SU-DHL-6 (cell line): ENCODE results near the gene FXYD4.

Experiments
- H2AFZ ChIP-seq: fragments of 200-600 bp; sonication (generic); 2 replicates; pipeline ENCODE4 v1.6.1; 2014; ENCODE audit warnings: low read depth, mild to moderate bottlenecking, moderate library complexity, mixed read lengths, antibody characterized with exemption, low read length; ENCODE audit not compliant: severe bottlenecking
- H3F3A ChIP-seq: fragments of 200-600 bp; shearing (Covaris generic); 2 replicates; pipeline ENCODE4 v1.6.0; 2016; ENCODE audit warnings: antibody characterized with exemption, mild to moderate bottlenecking; ENCODE audit not compliant: insufficient read depth
- H3K27ac ChIP-seq: fragments of 200-600 bp; sonication (generic); 2 replicates; pipeline ENCODE4 v1.5.1; 2016; ENCODE audit warnings: low read depth, mild to moderate bottlenecking, low read length, moderate library complexity, mixed read lengths
- H3K27me3 ChIP-seq: fragments of 200-600 bp; sonication (generic), shearing (Covaris generic); 2 replicates; pipeline ENCODE4 v1.6.0; 2014; ENCODE audit warnings: mild to moderate bottlenecking, low read length
- H3K36me3 ChIP-seq: fragments of 200-600 bp; sonication (generic); 2 replicates; pipeline ENCODE4 v1.6.1; 2014; ENCODE audit warnings: mild to moderate bottlenecking, low read length, mixed read lengths
- H3K4me2 ChIP-seq: fragments of 300-600, 200-600 bp; shearing (Covaris generic), sonication (generic); 2 replicates; pipeline ENCODE4 v1.6.0; 2014; ENCODE audit warnings: low read length, low read depth, mild to moderate bottlenecking; ENCODE audit not compliant: poor library complexity, severe bottlenecking
- H3K4me3 ChIP-seq: fragments of 200-600 bp; sonication (generic); 2 replicates; pipeline ENCODE4 v1.5.1; 2014; ENCODE audit warnings: antibody characterized with exemption, low read length, mild to moderate bottlenecking, mixed read lengths; ENCODE audit not compliant: insufficient read depth, poor library complexity, severe bottlenecking
- H3K79me2 ChIP-seq: fragments of 200-600 bp; sonication (generic); 2 replicates; pipeline ENCODE4 v1.6.1; 2014; ENCODE audit warnings: mild to moderate bottlenecking, low read length, moderate library complexity; ENCODE audit not compliant: insufficient read depth
- H3K9ac ChIP-seq: fragments of 200-600 bp; sonication (generic); 2 replicates; pipeline ENCODE4 v1.7.0; 2014; ENCODE audit warnings: mild to moderate bottlenecking, low read length
- H3K9me2 ChIP-seq: fragments of 200-600 bp; sonication (generic); replicated peaks from 2 replicates; pipeline ENCODE4 v1.6.1; 2014; ENCODE audit warnings: low read length; ENCODE audit not compliant: insufficient read depth
- H3K9me3 ChIP-seq: fragments of 200-600 bp; sonication (generic); 2 replicates; pipeline ENCODE4 v1.6.1; 2014; ENCODE audit warnings: low read length, mixed read lengths; ENCODE audit not compliant: insufficient read depth
- H4K20me1 ChIP-seq: fragments of 200-600 bp; sonication (generic); 2 replicates; pipeline ENCODE4 v1.6.1; 2014; ENCODE audit warnings: low read depth, mild to moderate bottlenecking, antibody characterized with exemption, low read length, moderate library complexity, mixed read lengths
- CTCF ChIP-seq: fragments of 200-600 bp; sonication (generic); IDR thresholded peaks from one replicate; pipeline ENCODE4 v1.5.1; 2017; ENCODE audit warnings: antibody characterized with exemption, mild to moderate bottlenecking, low read length, moderate library complexity; ENCODE audit not compliant: insufficient read depth, poor library complexity, severe bottlenecking
- EZH2phosphoT487 ChIP-seq: fragments of 200-600 bp; sonication (generic), shearing (Covaris generic); conservative IDR thresholded peaks from 2 replicates; pipeline ENCODE4 v1.6.1; 2018; ENCODE audit warnings: mild to moderate bottlenecking, antibody characterized with exemption, low read length, moderate library complexity, mixed read lengths

Gene FXYD4

GRCh38 chr10:43399320-43400310, 28.2 kb downstream of the FXYD4 start:
- peaks cover 40% of the 10 kb centered on the region for H3K36me3 ChIP-seq
- no peaks in the 10 kb centered on the region for H3K9me3 ChIP-seq
- TF ChIP-seq EZH2phosphoT487: no peak
- TF ChIP-seq CTCF: no peak
- no peaks in the 10 kb centered on the region for H3K27me3 ChIP-seq
- peak overlapping the region; percentile 93 for H3K4me3 ChIP-seq
- peaks cover 98% of the 10 kb centered on the region for H3K79me2 ChIP-seq
- H3K9me2 ChIP-seq: no peaks in the 10 kb centered on the region
- no peak overlapping the region for H2AFZ ChIP-seq
- peaks cover 38% of the 10 kb centered on the region for H4K20me1 ChIP-seq
- peak overlapping the region; percentile 99 for H3K9ac ChIP-seq
- H3K4me2 ChIP-seq: peak overlapping the region; percentile 78
- H3F3A ChIP-seq: peaks cover 74% of the 10 kb centered on the region
- H3K27ac ChIP-seq: peak overlapping the region; percentile 90

- TF ChIP-seq EZH2phosphoT487 (no peak), CTCF (no peak)
- Histone ChIP-seq H4K20me1 (peaks cover 31% of the 10 kb centered on the region), H3K4me3 (no peak overlapping the region), H3K4me2 (peak overlapping the region; percentile 78), H3K27ac (peak overlapping the region; percentile 15; the same call in 1 of the 2 replicates), H3K9ac (no peak overlapping the region), H3K27me3 (no peaks in the 10 kb centered on the region), H3K79me2 (peaks cover 99% of the 10 kb centered on the region), H2AFZ (no peak overlapping the region), H3K9me3 (no peaks in the 10 kb centered on the region), H3K9me2 (no peaks in the 10 kb centered on the region), H3F3A (peaks cover 69% of the 10 kb centered on the region), H3K36me3 (peaks cover 28% of the 10 kb centered on the region)
Observed at GRCh38 chr10:43401627-43402026, 30.2 kb downstream of the FXYD4 start.

GRCh38 chr10:43402176-43402575, 30.7 kb downstream of the FXYD4 start:
- Histone ChIP-seq H3K9me2 (no peaks in the 10 kb centered on the region), H3K4me2 (peak overlapping the region; percentile 78), H3K9ac (peak overlapping the region; percentile 100; the same call in 1 of the 2 replicates), H3K36me3 (peaks cover 31% of the 10 kb centered on the region), H3K4me3 (peak overlapping the region; percentile 0), H2AFZ (no peak overlapping the region), H3K9me3 (no peaks in the 10 kb centered on the region), H3F3A (peaks cover 69% of the 10 kb centered on the region), H3K79me2 (peaks cover 100% of the 10 kb centered on the region), H3K27me3 (no peaks in the 10 kb centered on the region), H3K27ac (peak overlapping the region; percentile 15), H4K20me1 (peaks cover 31% of the 10 kb centered on the region)
- TF ChIP-seq CTCF: no peak
- TF ChIP-seq EZH2phosphoT487: no peak
